Transverse colon (tissue), 4 donors: ENCODE measurements around the gene PCDHGB1. TPM values are rescaled to one million over a fixed set of nuclear protein-coding genes. Genes with fewer than 3 reads are reported as not detected.

Experiments used
- DNase-seq: peaks from one replicate; pipeline ENCODE4 v3.0.0-alpha.2; 2019
- H3K27ac ChIP-seq, 4 donors: fragments of 200-600 bp; sonication (generic); 2 replicates each; pipeline ENCODE4 v1.5.1; 2016 to 2018; ENCODE audit warnings: inconsistent platforms in 4 of 4
- H3K27me3 ChIP-seq: fragments of 200-600 bp; sonication (generic); 2 replicates; pipeline ENCODE4 v1.5.1; 2017; ENCODE audit warnings: inconsistent platforms
- H3K36me3 ChIP-seq, 4 donors: fragments of 200-600 bp; sonication (generic); 2 replicates each; pipeline ENCODE4 v1.5.1; 2017 to 2019; ENCODE audit warnings: inconsistent platforms in 4 of 4
- H3K4me1 ChIP-seq, 4 donors: fragments of 200-600 bp; sonication (generic); 2 replicates each; pipeline ENCODE4 v1.5.1; 2017 to 2020; ENCODE audit warnings: inconsistent platforms in 4 of 4
- H3K4me3 ChIP-seq, 4 donors: fragments of 200-600 bp; sonication (generic); 1 replicate in 1 of 4; 2 replicates in 3 of 4; pipeline versions ENCODE4 v1.5.1 to v1.6.1; 2017 to 2019; ENCODE audit warnings: inconsistent platforms in 4 of 4
- H3K9me3 ChIP-seq, 2 donors: fragments of 200-600 bp; sonication (generic); 2 replicates each; pipeline ENCODE4 v1.5.1; 2017 to 2019; ENCODE audit warnings: inconsistent platforms in 2 of 2
- CTCF ChIP-seq, 5 experiments: fragments of 200-600 bp in 3 of 5; fragments of 450-650 bp in 2 of 5; sonication (generic) in 3 of 5; IDR thresholded peaks; 1 replicate in 2 of 5; 2 replicates in 3 of 5; pipeline ENCODE4 v1.5.1; 2016 to 2017; ENCODE audit warnings: antibody characterized with exemption in 5 of 5, inconsistent platforms in 3 of 5, mild to moderate bottlenecking in 2 of 5, moderate library complexity in 1 of 5
- EP300 ChIP-seq: sonication (generic); formaldehyde crosslinking; IDR thresholded peaks from one replicate; pipeline ENCODE4 v1.6.1; 2017; ENCODE audit warnings: antibody characterized with exemption, low read depth
- POLR2A ChIP-seq: fragments of 450-650 bp; IDR thresholded peaks from one replicate; pipeline ENCODE4 v1.6.1; 2016; ENCODE audit warnings: antibody characterized with exemption, mild to moderate bottlenecking, moderate library complexity
- POLR2AphosphoS5 ChIP-seq, 3 donors: sonication (generic); formaldehyde crosslinking; IDR thresholded peaks; one replicate each; pipeline ENCODE4 v1.6.1; 2016; ENCODE audit warnings: antibody characterized with exemption in 3 of 3
- WGBS, 2 donors: methylation state at CpG; one replicate each; pipeline ENCODE4 v1.1.5; 2018; ENCODE audit warnings: low coverage in 1 of 2; 5-methylcytosine and 5-hydroxymethylcytosine counted together
- in situ Hi-C, 4 donors: fragments of 200-750 bp; cut with MboI; loops; one replicate each; pipeline versions ENCODE4 v1.15.0 to v1.15.1; 2017; ENCODE audit warnings: low sequenced_read_pairs in 3 of 4, low pct_ligation_motif_present in 1 of 4, low pct_unique_long_range_greater_than_20kb in 1 of 4
- intact Hi-C: fragments of 100-400 bp; cut with DNase I; formaldehyde crosslinking; loops from one replicate; pipeline ENCODE4 v1.15.1; 2023; ENCODE audit warnings: low total_unique reads
- total RNA-seq, 4 donors: library from RNA; depleted of rRNA; stranded (reverse); fragments of >200 nt; gene quantifications; one replicate each; pipeline ENCODE4 v1.1.0, GENCODE V29; 2016

PCDHGB1 gene
- total RNA-seq, 4 donors from 2014 or later: 0.96 to 10.5 (median 3.4) TPM

- WGBS, 2 donors: 63 to 75% methylated on average over 7 to 46 of the region's 46 CpGs
- no peak for TF ChIP-seq POLR2A
- no peak for TF ChIP-seq POLR2AphosphoS5 (IDR thresholded peaks at IDR 0.05)
- TF ChIP-seq EP300: no peak
- no peak for TF ChIP-seq CTCF (IDR thresholded peaks at IDR 0.05)
- no peak for DNase-seq
- no peaks in the 10 kb centered on the region for H3K4me1 ChIP-seq
- peaks cover 56 to 93% of the 10 kb centered on the region in 2 donors for H3K9me3 ChIP-seq
- in situ Hi-C loops: loop anchor here in 1 of 4 donors (25.0 kb wide), 1 partner anchor 196 kb away; no protein-coding TSS in a partner anchor
- peaks cover 37% of the 10 kb centered on the region for H3K27me3 ChIP-seq
- H3K27ac ChIP-seq: no peak overlapping the region
- no peak overlapping the region for H3K4me3 ChIP-seq
- H3K36me3 ChIP-seq: no peaks in the 10 kb centered on the region
- intact Hi-C loops: no loop called here
Observed at GRCh38 chr5:141366016-141366896, 16.4 kb downstream of the PCDHGB1 start.

DNA sequence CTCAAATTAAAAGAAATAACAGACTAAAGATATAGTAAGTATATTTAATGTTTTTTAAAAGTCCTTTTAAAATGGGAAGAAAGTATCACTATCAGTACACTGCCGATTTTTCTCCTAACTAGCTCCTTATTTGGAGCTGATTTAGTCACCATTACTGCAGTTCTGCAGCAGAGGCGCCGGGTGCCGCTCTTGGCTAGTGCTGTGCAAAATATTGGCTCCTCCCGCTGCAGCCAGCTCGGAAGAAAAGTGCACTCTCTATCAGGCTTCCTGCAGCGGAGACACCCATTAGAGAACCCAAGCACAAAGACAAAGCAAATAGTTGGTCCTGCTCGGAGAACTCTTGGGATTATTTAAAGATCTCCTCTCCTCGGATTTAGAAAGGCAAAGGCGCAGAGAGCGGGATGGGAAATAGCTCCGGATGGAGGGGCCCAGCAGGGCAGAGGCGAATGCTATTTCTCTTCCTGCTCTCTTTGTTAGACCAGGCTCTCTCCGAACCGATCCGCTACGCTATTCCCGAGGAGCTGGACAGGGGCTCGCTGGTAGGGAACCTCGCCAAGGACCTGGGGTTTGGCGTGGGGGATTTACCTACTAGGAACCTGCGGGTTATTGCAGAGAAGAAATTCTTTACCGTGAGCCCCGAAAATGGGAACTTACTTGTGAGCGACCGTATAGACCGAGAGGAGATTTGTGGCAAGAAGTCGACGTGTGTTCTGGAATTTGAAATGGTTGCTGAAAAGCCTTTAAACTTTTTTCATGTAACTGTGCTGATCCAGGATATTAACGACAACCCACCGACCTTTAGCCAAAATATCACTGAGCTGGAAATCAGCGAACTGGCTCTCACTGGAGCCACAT is 20.3 kb downstream of the PCDHGB1 start, which contains the start of gene PCDHGB3:
Gene PCDHGB3, plus strand, starts transcription at position 249 of the 855 bp plus-strand sequence. Its CDS starts 153 bp downstream, at position 402.
- WGBS, 2 donors: 47 to 52% methylated on average over 12 to 32 of the region's 32 CpGs
- H3K4me1 ChIP-seq: no peaks in the 10 kb centered on the region
- intact Hi-C loops: no loop called here
- peaks cover 15% of the 10 kb centered on the region for H3K27me3 ChIP-seq
- in situ Hi-C loops: loop anchor here in 1 of 4 donors (25.0 kb wide), 1 partner anchor 192 kb away; no protein-coding TSS in a partner anchor
- H3K36me3 ChIP-seq: peaks cover 0 to 3% (median 0%) of the 10 kb centered on the region in 4 donors
- peak within 1 kb of the TSS in 1 of 4 donors; percentile 30 for H3K4me3 ChIP-seq
- DNase-seq: peak; percentile 21
- TF ChIP-seq POLR2AphosphoS5 (IDR thresholded peaks at IDR 0.05) (no peak), CTCF (IDR thresholded peaks at IDR 0.05) (peak in 1 of 5 experiments; percentile 14), EP300 (no peak), POLR2A (no peak)
- no peak within 1 kb of the TSS for H3K27ac ChIP-seq
- H3K9me3 ChIP-seq: peaks cover 26 to 95% of the 10 kb centered on the region in 2 donors

DNA sequence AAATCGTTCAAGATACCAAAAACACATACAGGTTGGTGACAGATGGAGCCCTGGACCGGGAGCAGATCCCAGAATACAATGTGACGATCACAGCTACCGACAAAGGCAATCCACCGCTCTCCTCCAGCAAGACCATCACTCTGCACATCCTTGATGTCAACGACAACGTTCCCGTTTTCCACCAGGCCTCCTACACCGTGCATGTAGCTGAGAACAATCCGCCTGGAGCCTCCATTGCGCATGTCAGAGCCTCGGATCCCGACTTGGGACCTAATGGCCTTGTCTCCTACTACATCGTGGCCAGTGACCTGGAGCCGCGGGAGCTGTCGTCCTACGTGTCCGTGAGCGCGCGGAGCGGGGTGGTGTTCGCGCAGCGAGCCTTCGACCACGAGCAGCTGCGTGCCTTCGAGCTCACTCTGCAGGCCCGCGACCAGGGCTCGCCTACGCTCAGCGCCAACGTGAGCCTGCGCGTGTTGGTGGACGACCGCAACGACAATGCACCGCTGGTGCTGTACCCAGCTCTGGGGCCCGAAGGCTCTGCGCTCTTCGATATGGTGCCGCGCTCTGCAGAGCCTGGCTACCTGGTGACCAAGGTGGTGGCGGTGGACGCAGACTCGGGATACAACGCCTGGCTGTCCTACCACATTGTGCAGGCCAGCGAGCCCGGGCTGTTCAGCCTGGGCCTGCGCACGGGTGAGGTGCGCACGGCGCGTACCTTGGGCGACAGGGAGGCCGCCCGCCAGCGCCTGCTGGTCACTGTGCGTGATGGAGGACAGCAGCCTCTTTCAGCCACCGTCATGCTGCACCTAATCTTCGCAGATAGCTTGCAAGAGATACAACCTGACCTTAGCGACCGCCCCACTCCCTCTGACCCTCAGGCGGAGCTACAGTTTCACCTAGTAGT is 21.9 kb downstream of the PCDHGB1 start:
- intact Hi-C loops: no loop called here
- Histone ChIP-seq H3K27ac (no peak overlapping the region), H3K36me3 (peaks cover 0 to 3% (median 0%) of the 10 kb centered on the region in 4 donors), H3K9me3 (peaks cover 19 to 90% of the 10 kb centered on the region in 2 donors), H3K4me1 (no peaks in the 10 kb centered on the region), H3K4me3 (no peak overlapping the region), H3K27me3 (peaks cover 5% of the 10 kb centered on the region)
- DNase-seq: no peak
- WGBS, 2 donors: 57 to 76% methylated on average over 2 to 69 of the region's 69 CpGs
- TF ChIP-seq EP300 (no peak), POLR2AphosphoS5 (IDR thresholded peaks at IDR 0.05) (no peak), POLR2A (no peak), CTCF (IDR thresholded peaks at IDR 0.05) (no peak)
- in situ Hi-C loops: loop anchor here in 1 of 4 donors (25.0 kb wide), 1 partner anchor 190 kb away; no protein-coding TSS in a partner anchor
